Jurkat, Clone E6-1 (cell line): ENCODE data around the gene RMND5B.

ENCODE experiments used
- DNase-seq: peaks from one replicate; pipeline ENCODE4 v3.0.0-alpha.2; 2011; ENCODE audit warnings: low read depth, low spot score
- H3K4me3 ChIP-seq: 2 replicates; pipeline ENCODE4 v1.5.1; 2011; ENCODE audit warnings: mild to moderate bottlenecking, low read length, control low read depth, moderate library complexity

The RMND5B gene

GRCh38 chr5:178153530-178154340 is 22.9 kb downstream of the RMND5B start, which contains the start of gene NHP2:
NHP2 (minus strand) TSS chr5:178153885; CDS start chr5:178153817, 68 bp downstream.
- peak within 1 kb of the TSS; percentile 78 for H3K4me3 ChIP-seq
- peak; percentile 98 for DNase-seq

- no peak for DNase-seq
- no peak overlapping the region for H3K4me3 ChIP-seq
Observed at GRCh38 chr5:178155065-178155464, 24.3 kb downstream of the RMND5B start.

- H3K4me3 ChIP-seq: no peak overlapping the region
- DNase-seq: no peak
Observed at GRCh38 chr5:178160176-178160575, 29.4 kb downstream of the RMND5B start.

- H3K4me3 ChIP-seq: no peak overlapping the region
- no peak for DNase-seq
Observed at GRCh38 chr5:178162481-178162880, 31.7 kb downstream of the RMND5B start.

GRCh38 chr5:178163772-178164735 is 33.2 kb downstream of the RMND5B start:
- peak overlapping the region; percentile 44 for H3K4me3 ChIP-seq
- DNase-seq: peak; percentile 77

- DNase-seq: no peak
- H3K4me3 ChIP-seq: no peak overlapping the region
Observed at GRCh38 chr5:178165581-178165980, 34.8 kb downstream of the RMND5B start.

DNA sequence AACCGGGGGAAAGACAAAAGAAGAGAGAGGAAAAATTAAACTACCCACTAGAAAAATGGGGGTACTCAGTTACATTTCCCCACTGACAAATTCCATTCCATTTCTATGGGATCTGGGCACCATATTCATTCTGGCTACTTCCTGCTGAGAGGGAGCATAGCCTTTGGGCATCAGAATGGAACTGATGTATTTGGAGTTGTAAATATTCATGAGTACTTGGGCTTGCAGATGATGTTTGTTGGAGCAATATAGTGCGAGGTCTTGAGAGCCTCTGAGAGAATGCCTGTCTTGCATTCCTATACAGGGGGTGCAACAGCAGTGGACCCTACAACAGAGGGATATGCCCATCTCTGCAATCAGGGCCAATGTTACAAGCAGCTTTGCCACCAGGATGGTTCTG is 39.6 kb downstream of the RMND5B start:
- no peak for DNase-seq
- no peak overlapping the region for H3K4me3 ChIP-seq

- H3K4me3 ChIP-seq: no peak overlapping the region
- no peak for DNase-seq
Observed at GRCh38 chr5:178174456-178174855, 43.6 kb downstream of the RMND5B start.

- H3K4me3 ChIP-seq: no peak overlapping the region
- no peak for DNase-seq
Observed at GRCh38 chr5:178176791-178177190, 46.0 kb downstream of the RMND5B start.

- peak; percentile 69 for DNase-seq
- H3K4me3 ChIP-seq: no peak overlapping the region
Observed at GRCh38 chr5:178177569-178177968, 46.8 kb downstream of the RMND5B start.

GRCh38 chr5:178180141-178180863 is 49.5 kb downstream of the RMND5B start:
- no peak overlapping the region for H3K4me3 ChIP-seq
- no peak for DNase-seq

DNA sequence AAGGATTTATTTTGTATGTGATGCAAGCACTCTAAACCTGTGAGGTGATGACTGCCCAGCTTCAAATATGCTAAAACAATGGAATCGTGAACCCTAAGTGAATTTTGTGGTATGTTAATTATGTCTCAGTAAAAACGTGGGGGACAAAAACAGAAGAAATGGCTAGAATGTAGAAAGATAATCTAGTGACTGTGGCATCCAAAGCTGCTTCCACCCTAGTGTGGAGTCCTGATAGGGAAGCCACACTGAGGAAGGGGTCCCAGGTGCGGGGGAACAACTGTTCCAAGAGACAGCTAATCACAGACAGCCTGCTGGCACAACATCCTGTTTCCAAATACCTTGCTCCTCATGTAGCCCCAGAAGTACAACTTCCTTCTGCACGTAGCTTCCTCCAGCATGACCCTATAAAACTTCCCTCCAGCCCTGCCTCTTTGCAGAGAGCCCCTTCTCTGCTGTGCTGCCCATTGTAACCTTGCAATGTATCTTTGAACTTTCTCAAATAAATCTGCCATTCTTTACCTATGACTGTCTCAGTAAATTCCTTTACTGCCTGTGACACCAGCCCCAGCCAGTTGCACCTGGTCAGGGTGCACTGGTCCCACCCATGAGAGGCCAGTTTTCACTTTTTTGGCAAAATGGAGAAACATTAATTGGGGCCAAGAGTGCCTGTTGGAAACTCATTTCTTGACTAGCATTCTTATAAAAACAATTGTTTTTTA is 51.5 kb downstream of the RMND5B start:
- peak overlapping the region; percentile 2; the same call in 1 of the 2 replicates for H3K4me3 ChIP-seq
- DNase-seq: peak; percentile 79

- no peak overlapping the region for H3K4me3 ChIP-seq
- no peak for DNase-seq
Observed at GRCh38 chr5:178186427-178186826, 55.6 kb downstream of the RMND5B start.

DNA sequence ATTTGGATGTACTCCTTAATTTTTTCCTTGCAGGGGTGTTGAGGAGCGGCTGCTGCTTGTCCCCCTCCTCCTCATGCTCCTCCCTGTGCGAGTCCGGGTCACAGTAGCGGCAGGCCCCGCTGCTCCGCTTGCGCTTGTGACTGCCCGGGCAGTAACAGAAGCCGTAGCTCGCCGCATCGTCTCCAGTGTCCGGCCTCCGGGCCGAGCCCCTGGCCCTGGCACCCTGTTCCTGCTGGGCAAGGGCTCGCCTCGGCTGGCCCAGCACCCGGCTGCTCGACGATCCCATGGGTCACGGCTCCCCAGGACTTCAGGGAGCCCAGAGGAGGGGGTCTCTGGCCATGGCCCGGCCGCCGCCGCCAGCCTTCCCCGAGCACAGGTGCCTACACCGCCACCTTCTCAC is 56.2 kb downstream of the RMND5B start, which contains the start of gene GMCL2:
Gene GMCL2, minus strand, starts transcription at position 358 of the 400 bp plus-strand sequence. Its CDS starts 72 bp downstream, at position 286.
- H3K4me3 ChIP-seq: no peak within 1 kb of the TSS
- no peak for DNase-seq

DNA sequence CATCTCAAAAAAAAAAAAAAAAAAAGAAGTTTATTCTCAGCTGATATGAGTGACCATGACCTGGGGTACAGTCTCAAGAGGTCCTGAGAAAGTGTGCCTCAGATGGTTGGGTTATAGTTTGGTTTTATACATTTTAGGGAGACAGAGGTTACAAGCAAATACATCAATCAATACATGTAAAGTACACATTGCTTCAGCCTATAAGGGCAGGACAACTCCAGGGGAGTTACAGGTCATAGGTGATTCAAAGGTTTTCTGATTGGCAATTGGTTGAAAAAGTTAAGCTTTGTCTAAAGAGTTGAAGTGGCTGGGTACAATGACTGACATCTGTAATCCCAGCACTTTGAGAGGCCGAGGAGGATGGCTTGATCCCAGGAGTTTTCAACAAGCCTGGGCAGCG is 58.6 kb downstream of the RMND5B start:
- H3K4me3 ChIP-seq: no peak overlapping the region
- DNase-seq: no peak

GRCh38 chr5:178191661-178192060 is 60.8 kb downstream of the RMND5B start:
- no peak for DNase-seq
- H3K4me3 ChIP-seq: no peak overlapping the region

- no peak for DNase-seq
- H3K4me3 ChIP-seq: no peak overlapping the region
Observed at GRCh38 chr5:178192244-178192643, 61.4 kb downstream of the RMND5B start.

GRCh38 chr5:178192787-178193186 is 62.0 kb downstream of the RMND5B start:
- no peak for DNase-seq
- no peak overlapping the region for H3K4me3 ChIP-seq
